Right lobe of liver (tissue), 4 donors: ENCODE results near the gene TRIP10.

ENCODE experiments used
- CTCF ChIP-seq, 4 donors: fragments of 200-600 bp in 3 of 4; fragments of 450-650 bp in 1 of 4; IDR thresholded peaks; one replicate each; pipeline versions ENCODE4 v1.5.1 to v1.8.0; 2016 to 2022; ENCODE audit warnings: antibody characterized with exemption in 4 of 4, mild to moderate bottlenecking in 2 of 4
- POLR2A ChIP-seq: fragments of 450-650 bp; IDR thresholded peaks from one replicate; pipeline ENCODE4 v1.6.1; 2017; ENCODE audit warnings: antibody characterized with exemption, mild to moderate bottlenecking
- donor health status: DM: no; HTN: no; CAD: no.
- donor health status: DM: no; HTN: no; CAD: no.
- donor health status: DM: no; HTN: yes; CAD: no.

GRCh38 chr19:6752256-6753177, 13.0 kb downstream of the TRIP10 start:
- TF ChIP-seq CTCF (IDR thresholded peaks at IDR 0.05): no peak
- peak; percentile 45 for TF ChIP-seq POLR2A
